Chondrocyte (in vitro differentiated cells): ENCODE results near the gene STMN3. TPM values are rescaled to one million over a fixed set of nuclear protein-coding genes. Genes with fewer than 3 reads are reported as not detected.
A peak's percentile ranks its signal among the peaks of the same experiment; 100 is the strongest.

Source experiments
- DNase-seq: peaks from one replicate; pipeline ENCODE4 v3.0.0; 2021; ENCODE audit warnings: mixed read lengths, low spot score
- H3K27ac Mint-ChIP-seq: one replicate; pipeline ENCODE4 v1.8.0; 2021; ENCODE audit warnings: mild to moderate bottlenecking, moderate library complexity, mixed read lengths; ENCODE audit not compliant: unreplicated experiment
- H3K27me3 Mint-ChIP-seq: 2 replicates; pipeline ENCODE4 v1.8.0; 2021; ENCODE audit warnings: low read depth, mixed read lengths
- H3K36me3 Mint-ChIP-seq: 2 replicates; pipeline ENCODE4 v1.8.0; 2021; ENCODE audit warnings: low read depth, mixed read lengths
- H3K4me1 Mint-ChIP-seq: 2 replicates; pipeline ENCODE4 v1.8.0; 2021; ENCODE audit warnings: low read depth, mild to moderate bottlenecking, mixed read lengths
- H3K4me3 Mint-ChIP-seq: one replicate; pipeline ENCODE4 v1.8.0; 2021; ENCODE audit warnings: mild to moderate bottlenecking, moderate library complexity, mixed read lengths; ENCODE audit not compliant: unreplicated experiment
- H3K9me3 Mint-ChIP-seq: 2 replicates; pipeline ENCODE4 v1.8.0; 2021; ENCODE audit warnings: low read depth, mixed read lengths
- CTCF ChIP-seq: fragments of 200-600 bp; sonication (generic); IDR thresholded peaks from 2 replicates; pipeline ENCODE4 v1.5.0; 2021; ENCODE audit warnings: antibody characterized with exemption, mild to moderate bottlenecking, moderate library complexity
- total RNA-seq: library from RNA; stranded (reverse); gene quantifications from 3 replicates; pipeline ENCODE4 v1.2.1, GENCODE V29; 2021

Gene STMN3
- total RNA-seq, 1 donor from 2014 or later: 7.8 TPM

DNA sequence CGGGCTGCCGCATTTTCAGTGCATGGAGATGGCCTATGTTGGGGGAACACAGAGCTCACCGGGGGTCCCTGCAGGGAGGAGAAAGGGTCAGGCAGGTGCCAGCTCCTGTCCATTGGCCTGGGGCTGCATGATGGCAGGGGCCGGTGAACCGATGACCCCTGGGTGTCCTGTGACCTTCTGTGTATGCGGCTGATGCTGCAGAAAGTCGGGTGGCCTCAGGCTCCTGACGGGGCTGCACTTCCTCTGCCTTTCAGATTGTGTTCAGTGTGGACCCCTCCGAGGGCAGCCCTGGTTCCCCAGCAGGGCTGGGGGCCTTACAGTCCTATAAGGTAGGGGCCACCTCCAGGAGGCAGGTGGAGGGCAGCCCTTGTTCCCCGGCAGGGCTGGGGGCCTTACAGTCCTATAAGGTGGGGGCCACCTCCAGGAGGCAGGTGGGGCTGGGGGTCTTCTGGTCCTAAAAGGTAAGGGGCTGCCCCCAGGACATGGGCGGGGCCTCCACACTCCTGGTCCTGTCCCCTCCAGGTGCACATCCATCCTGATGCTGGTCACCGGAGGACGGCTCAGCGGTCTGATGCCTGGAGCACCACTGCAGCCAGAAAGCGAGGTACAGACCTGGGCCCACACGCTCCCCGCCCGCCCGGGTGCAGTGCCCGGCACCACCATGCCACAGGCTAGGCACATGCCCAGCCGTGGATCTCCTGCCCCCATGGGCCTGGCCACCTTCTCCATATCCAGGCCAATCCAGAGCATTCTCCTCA is 32.2 kb upstream of the STMN3 start:
- Mint-ChIP-seq H3K27me3 (no peaks in the 10 kb centered on the region), H3K27ac (no peak overlapping the region), H3K4me3 (no peak overlapping the region), H3K4me1 (peaks cover 25% of the 10 kb centered on the region), H3K36me3 (no peaks in the 10 kb centered on the region), H3K9me3 (no peaks in the 10 kb centered on the region)
- no peak for TF ChIP-seq CTCF
- DNase-seq: no peak

DNA sequence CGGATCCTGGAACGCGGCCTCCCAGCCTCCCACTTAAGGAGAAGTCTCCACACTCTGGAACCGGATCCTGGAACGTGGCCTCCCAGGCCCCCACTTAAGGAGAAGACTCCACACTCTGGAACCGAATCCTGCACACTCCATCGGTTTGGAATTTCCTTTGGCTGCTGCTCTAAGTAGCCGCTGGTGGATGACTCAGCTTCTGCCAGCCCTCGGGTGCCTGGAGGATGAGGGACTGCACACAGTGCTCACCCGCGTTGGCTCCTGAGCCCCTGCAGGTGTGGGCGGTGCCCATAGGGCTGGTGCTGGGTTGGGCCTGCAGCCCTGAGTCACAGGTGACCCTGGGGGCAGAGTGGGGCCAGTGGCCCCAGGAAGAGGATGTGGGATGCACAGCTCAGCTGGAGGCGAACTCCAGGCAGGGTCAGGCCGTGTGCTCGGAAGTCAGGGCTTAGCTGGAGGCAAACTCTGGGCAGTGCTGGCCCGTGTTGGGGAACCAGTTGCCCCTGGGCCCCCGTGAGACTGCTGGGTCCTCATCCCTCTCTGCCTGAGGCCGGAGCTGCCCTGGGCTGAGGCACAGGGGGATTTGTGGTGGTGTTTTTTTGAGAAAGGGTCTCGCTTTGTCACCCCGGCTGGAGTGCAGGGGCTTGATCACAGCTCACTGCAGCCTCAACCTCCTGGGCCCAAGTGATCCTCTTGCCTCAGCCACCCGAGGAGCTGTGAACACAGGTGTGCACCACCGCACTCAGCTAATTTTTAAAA is 29.3 kb upstream of the STMN3 start:
- Mint-ChIP-seq H3K4me1 (peaks cover 25% of the 10 kb centered on the region), H3K27ac (peak overlapping the region; percentile 96), H3K27me3 (no peaks in the 10 kb centered on the region), H3K36me3 (peaks cover 1% of the 10 kb centered on the region), H3K9me3 (no peaks in the 10 kb centered on the region), H3K4me3 (no peak overlapping the region)
- DNase-seq: no peak
- TF ChIP-seq CTCF: no peak

DNA sequence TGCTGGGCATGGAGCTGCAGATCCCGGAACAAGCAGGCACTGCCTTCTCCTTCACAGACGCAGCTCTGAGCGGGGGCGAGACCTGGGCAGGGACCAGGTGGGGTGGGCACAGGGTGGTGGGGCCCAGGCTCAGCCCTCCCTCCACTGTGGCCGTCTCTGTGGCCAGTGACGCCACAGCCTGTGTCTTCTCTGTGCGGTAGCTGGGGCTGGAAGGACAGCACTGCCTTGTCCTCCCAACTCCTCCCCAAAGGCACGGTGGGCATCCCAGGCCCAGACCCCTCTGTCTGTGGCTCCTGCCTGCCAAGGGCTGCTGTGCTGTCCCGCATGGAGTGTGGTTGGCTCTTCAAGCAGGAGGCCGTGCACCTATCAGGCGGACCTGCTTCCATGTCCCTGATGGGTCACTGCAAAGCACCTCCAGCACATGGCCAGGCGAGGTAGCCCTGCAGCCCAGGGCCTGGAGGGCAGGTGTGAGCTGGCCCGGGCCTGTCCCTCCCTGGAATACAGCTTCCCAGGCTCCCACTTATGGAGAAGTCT is 28.5 kb upstream of the STMN3 start:
- Mint-ChIP-seq H3K27me3 (no peaks in the 10 kb centered on the region), H3K9me3 (no peaks in the 10 kb centered on the region), H3K4me3 (no peak overlapping the region), H3K27ac (peak overlapping the region; percentile 96), H3K4me1 (peaks cover 21% of the 10 kb centered on the region), H3K36me3 (peaks cover 4% of the 10 kb centered on the region)
- no peak for DNase-seq
- no peak for TF ChIP-seq CTCF

DNA sequence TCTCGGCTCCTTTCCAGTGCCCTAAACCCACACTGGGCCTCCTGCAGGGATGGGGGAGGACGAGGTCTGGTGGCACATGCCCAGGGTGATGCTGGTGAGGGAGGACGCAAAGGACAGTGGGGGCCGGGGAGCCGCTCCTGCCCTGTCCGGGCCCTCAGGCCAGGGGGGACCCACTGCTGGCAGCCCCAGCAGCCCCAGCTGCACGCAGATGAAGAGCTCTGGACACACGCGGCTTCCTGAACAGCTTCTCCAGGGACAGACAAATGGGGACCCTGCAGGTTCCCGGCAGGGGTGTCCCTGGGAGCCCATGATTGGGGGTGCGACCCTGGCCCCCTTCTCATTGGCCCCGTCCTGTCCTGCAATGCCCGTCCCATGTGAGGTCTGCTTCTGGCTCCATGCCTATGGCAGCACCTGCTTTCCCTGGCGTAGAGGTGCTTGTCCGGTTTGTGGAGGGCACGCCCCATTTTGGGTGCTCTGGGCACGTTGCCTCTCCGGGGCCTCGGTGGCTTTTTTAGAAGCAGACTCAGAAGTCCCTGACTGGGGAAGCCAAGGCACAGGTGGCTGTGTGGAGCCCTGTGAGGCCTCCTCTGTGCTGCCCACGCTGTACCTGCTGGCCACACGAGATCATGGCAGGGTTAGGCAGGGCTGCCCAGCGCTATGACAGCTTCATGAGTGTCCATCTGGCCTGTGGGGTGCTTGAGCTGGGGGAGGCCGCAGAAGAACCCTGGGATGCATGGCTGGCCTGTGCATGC is 27.8 kb upstream of the STMN3 start:
- DNase-seq: no peak
- no peak for TF ChIP-seq CTCF
- no peaks in the 10 kb centered on the region for H3K27me3 Mint-ChIP-seq
- H3K9me3 Mint-ChIP-seq: no peaks in the 10 kb centered on the region
- peaks cover 7% of the 10 kb centered on the region for H3K36me3 Mint-ChIP-seq
- no peak overlapping the region for H3K27ac Mint-ChIP-seq
- no peak overlapping the region for H3K4me3 Mint-ChIP-seq
- H3K4me1 Mint-ChIP-seq: peaks cover 16% of the 10 kb centered on the region

GRCh38 chr20:63680427-63680826 is 27.2 kb upstream of the STMN3 start:
- Mint-ChIP-seq H3K36me3 (peaks cover 10% of the 10 kb centered on the region), H3K4me1 (peaks cover 16% of the 10 kb centered on the region), H3K27ac (no peak overlapping the region), H3K4me3 (no peak overlapping the region), H3K9me3 (no peaks in the 10 kb centered on the region), H3K27me3 (no peaks in the 10 kb centered on the region)
- no peak for DNase-seq
- TF ChIP-seq CTCF: no peak
